NCI-H460 (cell line): ENCODE data around the gene PSG4. TPM values are rescaled to one million over a fixed set of nuclear protein-coding genes. Genes with fewer than 3 reads are reported as not detected.
"Not testable (repeated sequence)": the region's sequence is repeated elsewhere in the genome, so short reads cannot be mapped to it uniquely, and the experiment has no call there.

Source experiments
- DNase-seq: peaks from one replicate; pipeline ENCODE4 v3.0.0-alpha.2; 2016; ENCODE audit warnings: low read depth; ENCODE audit errors: extremely low read depth
- total RNA-seq: library from RNA; depleted of rRNA; stranded (reverse); fragments of >200 nt; shearing (Covaris generic); gene quantifications from 2 replicates; pipeline ENCODE4 v1.2.3, GENCODE V29; 2014

The PSG4 gene
- total RNA-seq, 1 experiment from 2014 or later: not detected

DNA sequence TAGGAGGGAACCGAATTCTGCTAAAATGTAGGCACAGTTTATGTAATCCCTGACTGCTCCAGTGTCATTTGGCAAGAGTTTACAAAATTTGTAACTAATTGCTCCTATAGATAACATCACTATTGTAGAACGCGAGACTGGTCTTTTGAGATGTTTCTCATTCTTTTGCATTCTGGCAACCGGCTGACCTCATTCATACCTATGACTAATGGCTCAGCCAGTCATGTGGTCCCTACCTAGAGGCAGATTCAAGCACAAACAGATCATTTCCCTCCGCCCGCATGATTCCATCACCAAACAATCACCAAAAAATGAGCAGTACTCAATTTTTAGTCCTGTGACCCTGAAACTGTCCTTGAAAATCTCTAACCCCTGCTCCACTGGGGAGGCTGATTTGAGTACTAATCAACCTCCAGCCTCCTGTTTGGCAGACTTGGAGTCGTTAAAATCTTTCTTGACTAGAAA lies 4.1 kb downstream of the PSG4 start:
- DNase-seq: not testable (repeated sequence)

DNA sequence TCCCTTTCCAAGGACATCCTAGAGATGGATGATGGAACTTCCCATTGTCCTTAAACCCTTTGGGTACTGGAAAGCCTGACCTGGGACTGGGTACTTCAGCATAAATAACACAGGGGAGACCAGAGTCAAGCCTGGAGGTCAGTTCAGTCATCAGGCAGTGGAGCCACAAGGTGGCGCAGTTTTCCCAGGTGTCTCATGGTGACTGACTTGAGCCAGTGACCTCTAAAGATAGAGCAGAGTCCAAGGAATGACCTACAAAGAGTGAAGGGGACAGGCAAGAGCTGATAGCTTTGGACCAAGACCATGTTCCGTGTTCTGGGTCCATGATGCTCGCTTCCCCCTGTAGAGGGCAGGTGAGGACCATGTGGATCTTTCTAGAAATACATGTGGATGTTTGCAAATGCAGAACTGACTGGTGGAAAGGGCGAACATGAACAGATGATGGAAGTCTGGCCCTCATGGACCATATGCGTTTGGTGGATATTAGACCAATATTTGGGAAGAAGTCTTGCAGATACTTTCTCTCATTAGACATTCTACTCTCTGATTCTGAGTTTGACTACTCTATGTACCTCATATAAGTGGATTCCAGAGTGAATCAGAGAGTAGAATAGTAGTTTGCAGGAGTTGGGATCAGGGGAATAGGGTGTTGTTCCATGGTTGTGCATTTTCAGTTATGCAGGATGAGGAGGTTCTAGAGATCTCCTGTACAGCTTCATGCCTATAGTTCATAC lies 6.6 kb downstream of the PSG4 start:
- not testable (repeated sequence) for DNase-seq

DNA sequence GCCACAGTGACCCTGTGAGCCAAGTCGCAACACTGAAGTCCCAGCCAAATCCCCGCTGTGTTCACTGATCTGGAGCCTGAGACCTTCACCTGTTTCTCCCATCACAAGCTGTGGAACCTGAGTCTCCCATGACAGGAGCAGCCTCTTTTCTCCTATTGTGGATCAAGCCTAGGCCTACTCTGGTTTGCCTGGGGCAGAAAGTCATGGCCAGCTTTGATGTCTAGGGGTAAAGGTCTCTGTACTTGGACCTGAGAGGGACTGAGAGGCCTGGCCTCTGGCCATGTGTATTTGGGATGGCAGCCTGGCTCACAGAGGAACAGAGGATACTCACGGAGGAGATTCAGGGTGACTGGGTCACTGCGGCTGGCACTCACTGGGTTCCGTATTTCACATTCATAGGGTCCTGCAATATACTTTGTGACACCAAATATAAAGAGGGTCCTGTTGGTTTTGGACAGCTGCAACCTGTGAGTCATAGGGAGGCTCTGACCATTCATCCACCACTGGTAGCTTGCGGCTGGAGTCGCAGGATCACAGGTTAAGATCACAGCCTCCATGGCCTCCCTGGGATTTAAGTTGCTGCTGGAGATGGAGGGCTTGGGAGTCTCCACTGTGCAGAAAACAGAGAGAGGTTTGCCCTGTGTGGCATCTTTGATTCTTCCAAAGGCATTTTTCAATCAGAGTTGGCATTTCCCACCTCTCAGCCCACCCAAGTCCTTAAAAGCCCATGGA lies 7.6 kb downstream of the PSG4 start:
- DNase-seq: not testable (repeated sequence)

DNA sequence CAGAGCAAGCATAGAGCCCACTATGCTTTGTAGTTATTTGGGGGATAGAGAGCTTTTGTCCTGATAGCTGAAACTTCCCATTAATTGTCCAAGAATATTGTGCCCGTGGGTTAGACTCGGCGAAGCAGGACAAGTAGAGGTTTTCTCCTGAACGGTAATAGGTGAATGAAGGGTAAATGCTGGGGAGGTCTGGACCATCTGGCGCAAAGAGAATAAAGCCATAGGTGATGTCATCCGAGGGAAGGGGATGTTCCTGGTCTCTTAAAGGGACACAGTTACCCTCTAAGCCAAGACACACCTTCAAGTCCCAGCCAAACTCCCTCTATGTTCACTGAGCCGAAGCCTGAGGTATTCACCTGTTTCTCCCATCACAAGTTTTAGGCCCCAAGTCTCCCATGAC lies 11.0 kb downstream of the PSG4 start:
- DNase-seq: not testable (repeated sequence)

DNA sequence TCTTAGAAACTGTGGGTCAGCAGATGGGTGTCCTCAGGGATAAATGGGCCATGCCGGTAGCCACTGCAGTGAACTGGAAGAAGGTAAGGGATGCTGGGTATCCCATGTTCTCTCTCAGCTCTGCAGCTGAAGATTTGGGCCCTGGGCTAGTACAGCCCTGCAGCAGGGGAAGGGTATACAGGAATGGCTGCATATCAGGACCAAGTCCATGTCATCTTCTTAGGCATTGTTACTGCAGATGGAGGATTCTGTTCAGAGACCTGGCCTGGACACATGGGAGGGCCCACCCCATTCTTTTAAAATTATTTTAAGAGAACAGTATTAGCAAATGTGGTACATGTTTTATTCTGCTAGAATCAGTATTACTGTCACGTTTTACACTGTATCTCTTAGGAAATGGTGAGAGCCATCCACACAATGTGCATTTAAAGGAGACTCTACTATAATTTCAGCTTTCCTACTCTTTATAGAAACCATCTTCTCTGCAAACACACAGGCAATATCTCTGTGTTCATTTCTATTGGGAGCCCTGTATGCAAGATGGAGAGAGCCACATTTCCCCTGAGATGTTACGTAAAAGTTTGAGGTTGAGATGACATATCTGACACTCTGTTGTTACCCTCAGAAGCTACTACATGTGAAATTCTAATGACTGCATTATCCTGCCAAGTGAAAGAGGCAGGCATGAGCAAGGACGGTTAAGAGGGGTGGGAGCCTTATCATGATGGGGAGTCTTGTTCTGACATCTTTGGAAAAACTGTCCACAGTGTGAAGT lies 12.9 kb downstream of the PSG4 start:
- not testable (repeated sequence) for DNase-seq

DNA sequence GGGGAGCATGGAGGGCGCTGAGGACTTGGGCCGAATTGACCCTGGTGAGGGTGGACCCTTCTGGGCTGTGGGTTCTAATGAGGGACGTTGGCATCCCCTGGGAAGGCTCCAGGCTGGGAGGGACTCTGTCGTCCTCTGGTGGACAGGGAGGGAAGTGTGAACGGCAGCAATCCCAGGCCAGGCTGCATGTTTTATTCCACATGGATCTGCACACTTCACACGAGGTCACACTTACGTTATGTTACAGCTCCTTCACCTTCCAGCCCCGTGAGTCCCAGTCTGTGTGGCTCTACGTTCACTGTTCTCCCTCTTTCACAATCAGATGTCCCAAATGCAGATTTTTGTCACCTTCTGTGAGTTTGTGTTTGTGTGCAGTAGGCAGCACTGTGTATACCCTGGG lies 17.3 kb downstream of the PSG4 start:
- DNase-seq: not testable (repeated sequence)

DNA sequence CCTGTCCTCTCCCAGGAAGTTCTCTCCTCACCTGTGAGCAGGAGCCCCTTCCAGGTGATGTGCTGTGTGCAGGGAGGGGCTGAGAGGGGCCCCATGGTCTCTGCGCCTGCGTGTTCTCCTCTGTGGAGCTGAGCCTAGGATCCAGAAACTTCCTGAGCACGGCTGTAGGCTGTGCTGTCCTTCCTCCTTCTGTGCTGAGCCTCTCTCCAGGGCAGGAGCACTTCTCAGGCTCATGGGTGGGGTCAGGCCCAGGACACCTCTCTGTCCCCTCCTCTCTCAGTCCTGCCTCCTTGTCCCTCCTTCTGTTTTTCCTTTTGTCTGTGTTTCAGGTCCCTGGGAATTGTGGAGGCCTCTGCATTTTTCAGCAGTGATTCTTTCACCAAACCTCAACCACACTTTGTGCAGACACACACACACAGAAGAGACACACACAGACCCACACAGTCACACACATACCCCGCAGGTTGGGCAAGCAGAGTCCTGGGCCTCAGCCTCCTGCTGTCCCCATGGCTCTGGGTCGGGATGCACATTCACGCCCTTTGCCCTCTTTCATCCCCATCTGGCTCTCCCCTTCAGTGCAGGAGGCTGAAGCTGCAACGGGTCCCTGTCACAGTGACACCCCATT lies 19.0 kb downstream of the PSG4 start, which contains the start of gene PSG5:
TSS of gene PSG5 (minus strand) at position 226 of the 625 bp plus-strand sequence. CDS start at position 95, 131 bp downstream.
- DNase-seq: not testable (repeated sequence)

DNA sequence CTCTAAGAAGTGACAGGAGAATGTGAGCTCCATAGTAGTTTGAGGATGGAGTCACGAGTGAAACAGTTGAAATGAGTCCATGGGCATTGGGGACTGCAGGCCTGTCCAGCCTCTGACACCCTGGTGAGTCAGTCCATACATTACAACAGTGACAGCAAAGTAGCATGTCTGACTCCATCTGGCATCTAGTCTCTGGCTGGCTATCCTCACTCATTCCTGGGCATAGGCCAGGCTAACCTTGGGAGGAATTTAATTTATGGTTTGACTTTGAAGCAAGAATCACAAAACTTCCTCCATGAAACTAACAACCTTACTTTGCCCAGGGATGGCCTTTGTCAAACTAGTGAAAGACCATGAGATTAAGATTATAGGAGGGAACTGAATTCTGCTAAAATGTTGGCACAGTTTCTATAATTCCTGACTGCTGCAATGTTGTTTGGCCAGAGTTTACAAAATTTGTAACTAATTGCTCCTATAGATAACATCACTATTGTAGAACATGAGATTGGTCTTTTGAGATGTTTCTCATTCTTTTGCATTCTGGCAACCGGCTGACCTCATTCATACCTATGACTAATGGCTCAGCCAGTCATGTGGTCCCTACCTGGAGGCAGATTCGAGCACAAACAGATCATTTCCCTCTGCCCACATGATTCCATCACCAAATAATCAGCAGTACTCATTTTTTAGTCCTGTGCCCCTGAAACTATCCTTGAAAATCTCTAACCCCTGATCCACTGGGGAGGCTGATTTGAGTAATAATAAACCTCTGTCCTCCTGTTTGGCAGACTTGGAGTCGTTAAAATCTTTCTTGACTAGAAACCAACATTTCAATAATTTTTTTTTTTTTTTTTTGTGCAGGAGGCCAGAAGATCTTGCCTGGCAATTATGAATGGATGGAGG lies 23.3 kb downstream of the PSG4 start:
- DNase-seq: not testable (repeated sequence)

DNA sequence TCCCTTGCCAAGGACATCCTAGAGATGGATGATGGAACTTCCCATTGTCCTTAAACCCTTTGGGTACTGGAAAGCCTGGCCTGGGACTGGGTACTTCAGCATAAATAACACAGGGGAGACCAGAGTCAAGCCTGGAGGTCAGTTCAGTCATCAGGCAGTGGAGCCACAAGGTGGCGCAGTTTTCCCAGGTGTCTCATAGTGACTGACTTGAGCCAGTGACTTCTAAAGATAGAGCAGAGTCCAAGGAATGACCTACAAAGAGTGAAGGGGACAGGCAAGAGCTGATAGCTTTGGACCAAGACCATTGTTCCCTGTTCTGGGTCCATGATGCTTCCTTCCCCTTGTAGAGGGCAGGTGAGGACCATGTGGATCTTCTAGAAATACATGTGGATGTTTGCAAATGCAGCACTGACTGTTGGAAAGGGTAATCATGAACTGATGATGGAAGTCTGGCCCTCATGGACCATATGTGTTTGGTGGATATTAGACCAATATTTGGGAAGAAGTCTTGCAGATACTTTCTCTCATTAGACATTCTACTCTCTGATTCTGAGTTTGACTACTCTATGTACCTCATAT lies 25.8 kb downstream of the PSG4 start:
- not testable (repeated sequence) for DNase-seq

DNA sequence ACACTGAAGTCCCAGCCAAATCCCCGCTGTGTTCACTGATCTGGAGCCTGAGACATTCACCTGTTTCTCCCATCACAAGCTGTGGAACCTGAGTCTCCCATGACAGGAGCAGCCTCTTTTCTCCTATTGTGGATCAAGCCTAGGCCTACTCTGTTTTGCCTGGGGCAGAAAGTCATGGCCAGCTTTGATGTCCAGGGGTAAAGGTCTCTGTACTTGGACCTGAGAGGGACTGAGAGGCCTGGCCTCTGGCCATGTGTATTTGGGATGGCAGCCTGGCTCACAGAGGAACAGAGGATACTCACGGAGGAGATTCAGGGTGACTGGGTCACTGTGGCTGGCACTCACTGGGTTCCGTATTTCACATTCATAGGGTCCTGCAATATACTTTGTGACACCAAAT lies 26.9 kb downstream of the PSG4 start:
- DNase-seq: not testable (repeated sequence)

DNA sequence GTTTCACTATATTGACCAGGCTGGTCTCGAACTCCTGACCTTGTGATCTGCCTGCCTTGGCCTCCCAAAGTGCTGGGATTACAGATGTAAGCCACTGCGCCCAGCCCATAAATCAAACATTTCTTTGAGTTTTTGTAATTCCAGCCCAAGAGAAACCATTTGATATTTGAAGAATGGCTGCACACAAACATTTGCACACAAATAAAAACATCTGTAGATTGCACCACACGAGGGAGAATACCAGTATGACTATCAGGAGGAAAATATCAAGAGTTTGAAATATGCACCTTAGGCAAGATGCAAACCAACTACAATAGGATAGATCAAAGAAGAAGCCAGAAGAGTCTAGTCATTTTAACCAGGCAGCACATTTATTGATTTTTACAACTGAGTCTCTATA lies 39.5 kb downstream of the PSG4 start:
- DNase-seq: not testable (repeated sequence)

DNA sequence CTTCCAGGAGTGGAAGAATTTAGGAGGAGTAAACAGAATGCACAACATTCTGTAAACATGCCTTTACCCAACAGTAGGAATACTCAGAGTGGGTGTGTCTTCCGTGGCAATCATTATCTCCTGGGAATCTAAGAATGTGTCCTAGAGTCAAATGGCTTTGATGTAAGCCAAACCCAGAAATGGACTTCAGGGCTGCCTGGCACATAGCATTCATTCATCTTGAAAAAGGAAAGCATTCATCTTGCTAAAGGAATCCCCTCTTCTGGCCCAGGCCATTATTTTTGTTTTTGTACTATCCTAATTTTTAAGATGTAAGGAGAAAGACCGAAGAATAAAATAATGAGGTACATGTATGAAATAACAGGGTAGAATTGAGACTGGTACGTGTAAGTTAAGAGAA lies 42.3 kb downstream of the PSG4 start:
- not testable (repeated sequence) for DNase-seq

DNA sequence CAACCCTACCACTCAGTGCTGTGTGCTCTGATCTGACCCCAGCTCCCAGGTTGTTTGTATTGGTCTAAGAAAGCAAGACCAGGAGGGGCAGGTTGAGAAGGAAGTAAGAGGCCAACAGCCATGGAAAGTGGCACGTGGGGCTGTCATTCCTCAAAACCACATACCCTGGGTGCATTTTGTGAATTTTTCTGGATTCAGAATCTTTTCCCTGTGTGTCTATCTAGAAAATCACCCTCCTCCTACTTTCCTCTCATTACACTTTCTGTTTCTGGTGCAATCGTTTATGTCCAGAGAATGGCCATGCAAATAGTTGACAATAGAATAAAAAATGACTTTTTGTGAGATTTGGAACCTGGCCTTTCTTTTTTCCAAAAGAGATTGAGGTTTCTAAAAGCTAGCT lies 43.2 kb downstream of the PSG4 start:
- DNase-seq: not testable (repeated sequence)

DNA sequence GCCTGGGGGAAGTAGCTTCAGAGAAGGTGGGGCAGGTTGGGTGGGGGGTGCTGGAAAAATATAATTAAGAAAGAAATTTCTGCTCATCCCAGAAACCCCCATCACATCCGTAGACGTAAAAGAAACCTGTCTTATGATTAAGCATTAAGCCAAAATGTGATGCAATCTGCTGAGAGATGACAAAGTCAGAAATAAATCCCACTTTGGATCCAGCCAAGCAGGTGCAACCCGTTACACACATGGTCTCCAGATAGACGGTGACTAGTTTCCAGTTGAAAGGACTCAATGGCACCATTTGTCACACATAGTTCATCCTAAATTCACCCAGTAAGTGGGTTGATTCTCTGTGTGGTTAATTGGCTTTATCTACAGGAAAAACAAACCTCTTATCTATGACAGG lies 53.2 kb downstream of the PSG4 start:
- DNase-seq: no peak

DNA sequence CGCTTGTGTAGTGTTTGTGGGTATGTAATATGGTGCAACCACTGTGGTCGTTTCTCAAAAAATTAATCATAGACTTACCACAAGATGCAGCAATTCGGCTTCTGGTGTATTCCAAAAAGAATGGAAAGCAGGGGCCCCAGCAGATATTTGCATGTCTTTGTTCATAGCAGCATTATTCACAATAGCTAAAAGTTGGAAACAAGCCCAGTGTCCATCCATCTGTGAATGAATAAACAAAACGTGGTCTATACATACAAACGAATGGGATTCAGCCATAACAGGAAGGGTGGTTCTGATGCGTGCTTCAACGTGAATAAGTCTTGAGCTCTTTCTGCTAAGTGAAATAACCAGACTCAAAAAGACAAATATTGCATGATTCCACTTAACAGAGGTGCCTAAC lies 55.6 kb downstream of the PSG4 start:
- DNase-seq: not testable (repeated sequence)

DNA sequence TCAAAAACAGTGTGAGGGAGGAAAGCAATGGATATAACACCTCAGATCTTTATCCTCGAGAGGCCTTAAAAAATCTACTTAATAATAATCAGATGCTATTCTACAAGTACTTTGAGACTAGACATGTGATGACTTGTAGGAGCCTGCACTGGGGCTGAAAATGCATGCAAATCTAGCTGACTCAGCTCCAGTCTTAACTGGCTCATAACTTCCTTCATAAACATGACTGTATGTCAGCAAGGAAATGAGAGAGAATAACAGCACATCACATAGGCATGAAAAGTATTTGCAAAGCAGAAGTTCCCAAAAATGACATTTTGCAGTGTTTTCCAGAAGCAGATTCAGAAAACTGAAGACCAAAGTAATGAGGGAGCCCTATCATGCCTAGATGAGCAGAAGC lies 57.2 kb downstream of the PSG4 start:
- no peak for DNase-seq
